ENCODE data around the gene PLEKHG1. TPM values are rescaled to one million over a fixed set of nuclear protein-coding genes. Genes with fewer than 3 reads are reported as not detected.
A peak's percentile ranks its signal among the peaks of the same experiment; 100 is the strongest.

The PLEKHG1 gene
- polyA plus RNA-seq, 3 donors from 2014 or later = 0.04 to 0.29 TPM; not detected in 1

DNA sequence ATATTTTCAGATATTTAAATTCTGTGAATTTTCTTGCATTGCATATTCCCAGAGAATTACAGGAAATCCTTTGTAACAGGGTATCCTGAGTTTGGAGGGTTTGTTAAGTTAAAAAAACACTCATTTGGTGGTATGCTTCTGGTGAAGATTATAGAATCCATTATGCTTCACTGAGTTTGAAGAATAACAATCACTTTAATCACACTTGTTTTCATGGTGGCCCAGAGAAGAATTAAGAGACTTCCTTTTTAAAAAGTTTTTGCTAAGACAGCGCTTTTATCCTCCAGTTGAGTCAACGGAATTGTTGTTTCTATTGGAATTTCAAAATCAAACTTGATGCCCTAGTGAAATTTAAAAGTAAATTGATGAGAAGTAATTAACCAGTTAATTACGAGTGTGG, 17.4 kb downstream of the PLEKHG1 start:
- Mint-ChIP-seq H3K27ac (no peak overlapping the region), H3K36me3 (no peaks in the 10 kb centered on the region), H3K4me1 (no peaks in the 10 kb centered on the region), H3K9me3 (no peaks in the 10 kb centered on the region), H3K27me3 (ENCODE audit: low read depth in 3 of 3) (peaks cover 0 to 10% (median 8%) of the 10 kb centered on the region in 3 donors), H3K4me3 (no peak overlapping the region)
- DNase-seq = no peak

DNA sequence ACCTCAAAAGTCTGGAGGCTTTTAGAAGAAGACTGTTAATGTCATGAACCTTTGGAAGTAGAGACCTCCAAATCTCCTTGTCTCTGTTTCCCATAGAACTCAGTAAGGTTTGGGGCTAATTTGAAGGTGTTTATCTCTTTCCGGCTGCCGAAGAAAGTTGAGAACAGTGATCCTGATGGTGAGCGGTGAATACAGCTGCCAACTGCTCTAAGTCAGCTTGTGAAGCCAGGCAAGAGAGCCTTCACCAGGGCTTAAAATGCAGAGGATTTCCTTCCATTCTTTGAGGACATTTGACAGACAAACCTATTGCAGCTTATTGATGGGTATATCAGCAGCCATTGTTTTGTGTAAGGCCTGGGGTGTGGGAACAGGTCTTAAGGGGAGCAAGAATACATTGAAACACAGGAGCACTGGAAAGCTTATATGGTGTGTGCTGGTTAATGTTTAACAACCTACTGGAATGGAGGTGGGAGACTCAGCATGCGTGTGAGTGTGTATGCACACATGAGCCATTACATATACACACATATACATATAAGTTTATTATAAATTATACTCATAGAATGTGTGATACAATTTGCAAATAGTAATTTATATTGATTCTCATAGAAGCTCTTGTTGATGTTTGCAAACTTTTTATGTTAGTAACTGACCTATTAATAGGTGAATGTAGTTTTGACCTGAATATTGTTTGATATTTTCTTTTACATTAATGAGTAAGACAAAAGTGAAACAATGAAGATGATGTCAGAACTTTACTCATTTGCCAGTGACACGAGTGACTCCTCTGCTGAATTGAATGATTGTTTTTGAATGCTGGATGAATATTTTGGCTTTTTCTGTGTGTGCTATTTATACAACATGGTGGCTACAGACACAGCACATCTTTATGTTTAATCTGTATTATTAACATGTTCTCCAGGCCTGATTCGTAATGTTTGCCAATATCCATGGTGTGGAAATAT, 18.1 kb downstream of the PLEKHG1 start:
- Mint-ChIP-seq H3K4me1 (no peaks in the 10 kb centered on the region), H3K36me3 (no peaks in the 10 kb centered on the region), H3K9me3 (no peaks in the 10 kb centered on the region), H3K27ac (no peak overlapping the region), H3K27me3 (ENCODE audit: low read depth in 3 of 3) (peaks cover 0 to 6% (median 6%) of the 10 kb centered on the region in 3 donors), H3K4me3 (no peak overlapping the region)
- no peak for DNase-seq

DNA sequence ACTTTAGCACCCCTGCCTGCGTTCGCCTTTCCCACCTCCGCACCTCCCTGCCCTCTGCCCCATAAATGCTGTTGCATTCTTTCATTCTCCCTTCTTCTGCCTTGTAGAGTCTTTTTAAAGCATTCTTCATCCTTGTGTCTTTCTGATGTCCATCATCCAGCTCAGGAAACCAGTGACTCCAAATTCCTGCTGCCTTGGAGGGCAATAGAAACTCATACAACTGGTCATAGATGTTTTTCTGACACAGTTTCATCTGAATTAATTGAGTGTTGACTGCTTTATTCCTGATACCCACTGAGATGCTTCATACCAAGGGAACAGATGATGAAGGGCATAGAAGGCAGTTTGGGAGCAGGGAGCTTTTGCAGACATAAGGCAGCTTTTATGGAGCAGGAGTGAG, 19.6 kb downstream of the PLEKHG1 start:
- Mint-ChIP-seq H3K4me1 (no peaks in the 10 kb centered on the region), H3K4me3 (no peak overlapping the region), H3K27ac (no peak overlapping the region), H3K36me3 (no peaks in the 10 kb centered on the region), H3K9me3 (no peaks in the 10 kb centered on the region), H3K27me3 (ENCODE audit: low read depth in 3 of 3) (peaks cover 0 to 3% (median 2%) of the 10 kb centered on the region in 3 donors)
- DNase-seq = no peak

DNA sequence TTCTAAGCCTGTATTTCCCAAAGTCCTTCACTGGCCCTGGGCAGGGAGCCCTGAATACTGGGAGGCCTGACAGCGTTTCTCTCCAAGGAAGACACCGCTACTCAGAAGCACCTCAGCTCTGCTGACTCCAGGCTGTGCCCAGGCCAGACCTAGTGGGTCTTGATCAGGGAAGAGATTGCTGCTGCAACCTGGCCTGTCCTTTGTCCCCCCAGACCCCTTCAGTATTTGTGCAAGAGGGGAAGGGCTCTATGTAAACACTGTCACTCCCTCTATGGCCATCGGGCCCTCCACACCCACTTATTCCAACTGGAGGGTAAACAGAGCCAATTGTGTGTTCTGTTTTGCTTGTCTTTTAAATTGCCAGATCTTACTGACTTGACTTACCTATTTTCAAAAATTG, 20.6 kb downstream of the PLEKHG1 start:
- DNase-seq = no peak
- Mint-ChIP-seq H3K27me3 (ENCODE audit: low read depth in 3 of 3) (peaks cover 0 to 4% (median 3%) of the 10 kb centered on the region in 3 donors), H3K9me3 (no peaks in the 10 kb centered on the region), H3K27ac (no peak overlapping the region), H3K4me1 (no peaks in the 10 kb centered on the region), H3K4me3 (no peak overlapping the region), H3K36me3 (no peaks in the 10 kb centered on the region)

DNA sequence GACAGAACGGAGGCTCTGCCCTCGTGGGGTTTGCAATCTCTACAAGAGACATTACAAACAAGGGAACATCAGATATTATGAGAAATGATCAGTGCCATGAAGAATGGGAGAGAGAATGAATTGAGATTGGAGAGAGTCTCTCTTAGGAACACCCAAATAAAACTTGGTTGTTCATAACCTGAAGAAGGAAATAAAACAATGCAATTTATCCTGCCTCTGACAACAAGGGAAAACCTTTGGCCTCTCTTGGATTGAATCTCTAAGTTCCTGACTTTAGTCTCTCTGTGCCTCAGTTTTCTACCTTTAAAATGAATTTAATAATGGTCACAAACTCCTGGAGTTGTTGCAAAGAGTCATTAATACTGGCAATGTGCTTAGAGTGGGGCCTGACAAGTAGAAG, 21.1 kb downstream of the PLEKHG1 start:
- Mint-ChIP-seq H3K27ac (no peak overlapping the region), H3K4me1 (no peaks in the 10 kb centered on the region)

DNA sequence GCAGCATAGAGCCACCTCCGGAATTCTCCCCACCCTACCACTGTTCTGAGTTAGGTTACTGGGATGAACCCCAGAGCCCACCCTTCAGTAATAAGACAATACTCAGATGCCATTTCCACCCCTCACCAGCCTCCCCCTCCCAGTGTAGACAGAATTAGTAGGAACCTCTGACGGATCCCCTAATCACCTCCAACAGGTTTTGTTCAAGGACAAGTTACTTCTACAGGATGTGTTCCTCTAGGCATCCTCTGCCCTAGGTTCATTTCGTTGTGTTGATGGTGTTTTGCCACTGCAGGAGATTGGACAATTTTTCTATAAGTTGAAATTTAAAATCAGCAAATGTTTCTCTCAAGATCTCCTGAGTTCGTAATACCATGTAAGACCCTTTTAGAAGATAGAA, 22.8 kb downstream of the PLEKHG1 start:
- DNase-seq = no peak
- Mint-ChIP-seq H3K27me3 (ENCODE audit: low read depth in 3 of 3) (peaks cover 0 to 4% (median 3%) of the 10 kb centered on the region in 3 donors), H3K4me3 (no peak overlapping the region), H3K27ac (peak overlapping the region in 1 of 6 donors; percentile 43), H3K9me3 (peaks cover 0 to 2% (median 0%) of the 10 kb centered on the region in 6 donors), H3K36me3 (no peaks in the 10 kb centered on the region), H3K4me1 (no peaks in the 10 kb centered on the region)

More for the DNA sequence above, 21.1 kb downstream of the PLEKHG1 start:
- H3K27me3 Mint-ChIP-seq (ENCODE audit: low read depth in 3 of 3) = peaks cover 0 to 4% (median 3%) of the 10 kb centered on the region in 3 donors
- H3K36me3 Mint-ChIP-seq = no peaks in the 10 kb centered on the region
- H3K9me3 Mint-ChIP-seq = peaks cover 0 to under 1% (median 0%) of the 10 kb centered on the region in 6 donors
- no peak overlapping the region for H3K4me3 Mint-ChIP-seq
- DNase-seq = no peak

DNA sequence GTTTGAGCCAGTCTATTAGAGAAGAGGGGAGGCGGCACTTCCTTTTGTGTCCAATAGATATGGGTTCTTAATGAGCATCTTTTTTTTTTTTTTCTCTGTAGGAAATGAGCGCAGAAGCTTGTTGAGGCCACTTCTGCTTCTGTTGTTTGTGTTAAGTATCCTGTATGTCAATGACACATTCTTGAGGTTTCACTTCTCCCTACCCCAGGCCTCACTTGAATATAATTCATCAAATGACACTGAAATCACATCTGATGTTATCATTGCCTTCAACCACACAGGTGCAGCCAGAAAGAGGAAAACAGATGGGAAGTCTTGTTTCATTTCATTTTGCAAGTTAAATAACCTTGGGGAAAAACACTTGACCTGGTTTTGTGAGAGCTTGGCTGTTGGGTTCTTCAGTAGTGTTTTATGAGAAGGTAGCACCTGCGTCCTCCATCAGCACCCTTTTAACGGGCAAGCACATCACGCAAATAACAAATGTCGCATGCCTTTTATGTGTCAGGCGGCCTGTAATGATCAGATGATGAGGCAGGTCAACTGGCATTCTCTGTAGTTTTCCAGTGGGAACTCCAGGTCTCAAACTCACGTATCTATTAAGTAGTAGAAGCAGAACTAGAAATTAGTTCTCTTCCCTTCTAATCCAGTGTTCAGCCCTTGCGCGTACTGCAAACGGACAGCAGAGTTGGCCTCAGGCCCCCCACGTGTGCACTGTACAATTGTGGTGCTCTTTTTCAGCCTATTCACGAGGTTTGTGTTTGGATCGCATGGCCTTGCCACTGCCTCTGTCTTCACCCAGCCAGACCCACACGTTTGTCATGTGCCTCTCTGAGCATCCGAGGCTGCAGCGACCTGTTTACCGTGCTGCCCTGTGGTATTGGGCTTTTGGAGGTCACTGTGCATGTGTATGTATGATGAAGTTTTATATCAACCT, 23.5 kb downstream of the PLEKHG1 start:
- no peak for DNase-seq
- Mint-ChIP-seq H3K4me1 (no peaks in the 10 kb centered on the region), H3K36me3 (no peaks in the 10 kb centered on the region), H3K9me3 (peaks cover 0 to 2% (median 0%) of the 10 kb centered on the region in 6 donors), H3K27ac (no peak overlapping the region), H3K4me3 (no peak overlapping the region), H3K27me3 (ENCODE audit: low read depth in 3 of 3) (peaks cover 0 to 4% (median 3%) of the 10 kb centered on the region in 3 donors)

DNA sequence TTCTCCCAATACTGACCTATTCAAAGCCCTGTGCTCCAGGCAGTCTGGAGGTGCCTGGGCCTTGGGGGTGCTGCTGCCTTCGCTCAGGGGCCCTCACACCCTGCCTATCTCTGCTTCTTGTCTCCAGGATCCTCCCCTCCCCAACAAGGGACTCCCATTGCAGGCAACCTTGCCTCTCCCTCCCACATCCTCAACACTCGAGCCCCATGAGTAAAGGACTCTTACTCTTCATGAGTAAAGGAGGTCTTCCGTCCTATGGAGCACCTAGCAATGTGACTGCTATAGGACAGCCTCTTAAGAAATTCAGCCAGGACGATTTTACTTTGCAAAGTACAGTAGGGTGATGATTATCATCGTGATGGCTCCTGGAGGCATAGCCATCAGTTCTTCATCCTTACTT, 24.5 kb downstream of the PLEKHG1 start:
- Mint-ChIP-seq H3K4me3 (no peak overlapping the region), H3K4me1 (no peaks in the 10 kb centered on the region), H3K9me3 (peaks cover 0 to 2% (median 0%) of the 10 kb centered on the region in 6 donors), H3K27me3 (ENCODE audit: low read depth in 3 of 3) (peaks cover 2 to 4% (median 3%) of the 10 kb centered on the region in 3 donors), H3K36me3 (no peaks in the 10 kb centered on the region), H3K27ac (no peak overlapping the region)
- DNase-seq = no peak

DNA sequence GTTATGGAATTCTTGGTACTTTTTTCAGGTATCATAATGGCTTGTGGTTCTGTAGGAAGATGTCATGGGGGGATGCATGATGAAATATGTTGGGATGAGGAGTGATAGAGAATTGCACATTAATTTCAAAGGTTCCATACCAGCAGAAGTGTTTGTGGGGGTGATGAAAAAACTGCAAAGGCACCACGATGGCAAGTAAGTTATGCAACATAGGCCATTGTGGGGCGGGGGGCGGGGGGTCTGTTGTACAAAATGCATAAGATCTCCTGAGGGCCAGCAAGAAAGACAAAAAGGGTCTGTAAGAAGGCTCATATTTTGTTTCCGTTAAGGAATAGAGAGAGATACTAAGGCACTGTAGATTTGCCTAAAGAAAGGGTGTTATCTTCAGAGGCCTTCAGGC, 26.2 kb downstream of the PLEKHG1 start:
- peaks cover 0 to 2% (median 0%) of the 10 kb centered on the region in 6 donors for H3K9me3 Mint-ChIP-seq
- H3K36me3 Mint-ChIP-seq = no peaks in the 10 kb centered on the region
- H3K4me3 Mint-ChIP-seq = no peak overlapping the region
- peaks cover 0 to 6% (median 4%) of the 10 kb centered on the region in 3 donors for H3K27me3 Mint-ChIP-seq (ENCODE audit: low read depth in 3 of 3)
- DNase-seq = no peak
- no peaks in the 10 kb centered on the region for H3K4me1 Mint-ChIP-seq
- H3K27ac Mint-ChIP-seq = no peak overlapping the region

DNA sequence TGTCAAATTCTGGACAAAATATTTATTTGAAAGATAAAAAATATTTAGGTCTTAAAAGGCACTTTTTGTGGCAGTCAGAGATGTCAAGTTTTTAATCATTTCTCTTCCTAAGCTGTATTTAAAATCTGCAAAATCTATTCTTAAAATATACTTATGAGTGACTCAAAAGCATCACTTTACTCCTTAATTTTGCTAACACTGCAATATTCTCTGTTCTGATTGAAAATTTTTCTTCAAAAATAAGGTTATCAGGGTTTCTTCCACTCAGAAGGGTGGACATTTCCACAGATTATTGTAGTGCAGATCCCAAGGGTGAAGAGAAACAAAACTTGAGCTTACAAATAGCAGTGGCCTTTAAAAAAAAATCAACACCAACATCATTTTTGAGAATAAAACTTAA, 27.5 kb downstream of the PLEKHG1 start:
- H3K4me3 Mint-ChIP-seq = no peak overlapping the region
- no peaks in the 10 kb centered on the region for H3K4me1 Mint-ChIP-seq

DNA sequence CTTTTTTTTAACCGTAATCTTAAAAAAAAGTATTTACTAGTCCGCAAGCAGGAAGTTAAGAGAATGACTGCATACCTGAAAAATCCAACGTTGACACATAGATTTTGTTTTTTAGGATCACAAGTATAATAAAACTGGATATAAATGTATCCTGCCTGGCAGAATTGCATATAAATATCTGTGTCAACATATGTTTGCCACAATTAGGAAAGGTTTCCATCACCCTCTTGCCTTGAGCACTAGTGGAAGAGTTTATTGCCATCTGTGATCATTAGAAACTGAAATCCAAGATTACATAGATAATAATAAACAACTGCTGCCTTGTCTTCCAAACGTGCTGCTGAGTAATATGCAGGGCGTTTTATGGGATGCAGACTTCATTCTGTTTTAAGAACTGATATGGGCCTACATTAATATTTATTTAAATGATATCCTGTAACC, 27.9 kb downstream of the PLEKHG1 start:
- no peak overlapping the region for H3K4me3 Mint-ChIP-seq
- H3K27me3 Mint-ChIP-seq (ENCODE audit: low read depth in 3 of 3) = peaks cover 0 to 6% (median 4%) of the 10 kb centered on the region in 3 donors
- no peak for DNase-seq
- H3K36me3 Mint-ChIP-seq = no peaks in the 10 kb centered on the region
- peaks cover 0 to 1% of the 10 kb centered on the region in 2 donors for H3K4me1 Mint-ChIP-seq
- H3K27ac Mint-ChIP-seq = no peak overlapping the region
- H3K9me3 Mint-ChIP-seq = peaks cover 0 to 2% (median 0%) of the 10 kb centered on the region in 6 donors

More for the DNA sequence above, 27.5 kb downstream of the PLEKHG1 start:
- peaks cover 0 to 2% (median 0%) of the 10 kb centered on the region in 6 donors for H3K9me3 Mint-ChIP-seq
- DNase-seq = no peak
- peaks cover 0 to 6% (median 4%) of the 10 kb centered on the region in 3 donors for H3K27me3 Mint-ChIP-seq (ENCODE audit: low read depth in 3 of 3)
- no peak overlapping the region for H3K27ac Mint-ChIP-seq
- no peaks in the 10 kb centered on the region for H3K36me3 Mint-ChIP-seq

DNA sequence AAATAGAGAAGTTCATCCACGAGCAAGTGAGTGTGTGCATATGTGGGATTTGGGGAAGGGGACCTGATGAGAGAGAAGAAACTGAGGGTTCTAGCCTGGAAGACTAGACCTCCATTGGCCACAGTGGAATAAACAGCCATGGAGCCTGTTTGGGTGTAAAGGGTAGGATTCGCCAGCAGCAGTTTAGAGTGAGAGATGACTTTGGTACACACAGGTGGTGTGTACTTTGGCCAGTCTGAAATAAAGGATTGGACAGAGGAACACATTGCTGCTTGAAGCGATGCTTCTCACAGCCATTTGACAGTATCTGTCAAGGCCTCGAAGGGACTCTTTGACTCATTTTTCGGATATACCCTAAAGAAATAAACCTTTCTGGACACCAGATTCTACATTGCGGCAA, 29.2 kb downstream of the PLEKHG1 start:
- H3K27me3 Mint-ChIP-seq (ENCODE audit: low read depth in 3 of 3) = peaks cover 2 to 7% (median 6%) of the 10 kb centered on the region in 3 donors
- H3K27ac Mint-ChIP-seq = no peak overlapping the region
- DNase-seq = no peak
- peaks cover 0 to 1% of the 10 kb centered on the region in 2 donors for H3K4me1 Mint-ChIP-seq
- no peaks in the 10 kb centered on the region for H3K36me3 Mint-ChIP-seq
- H3K4me3 Mint-ChIP-seq = no peak overlapping the region
- peaks cover 0 to 2% (median 0%) of the 10 kb centered on the region in 6 donors for H3K9me3 Mint-ChIP-seq

DNA sequence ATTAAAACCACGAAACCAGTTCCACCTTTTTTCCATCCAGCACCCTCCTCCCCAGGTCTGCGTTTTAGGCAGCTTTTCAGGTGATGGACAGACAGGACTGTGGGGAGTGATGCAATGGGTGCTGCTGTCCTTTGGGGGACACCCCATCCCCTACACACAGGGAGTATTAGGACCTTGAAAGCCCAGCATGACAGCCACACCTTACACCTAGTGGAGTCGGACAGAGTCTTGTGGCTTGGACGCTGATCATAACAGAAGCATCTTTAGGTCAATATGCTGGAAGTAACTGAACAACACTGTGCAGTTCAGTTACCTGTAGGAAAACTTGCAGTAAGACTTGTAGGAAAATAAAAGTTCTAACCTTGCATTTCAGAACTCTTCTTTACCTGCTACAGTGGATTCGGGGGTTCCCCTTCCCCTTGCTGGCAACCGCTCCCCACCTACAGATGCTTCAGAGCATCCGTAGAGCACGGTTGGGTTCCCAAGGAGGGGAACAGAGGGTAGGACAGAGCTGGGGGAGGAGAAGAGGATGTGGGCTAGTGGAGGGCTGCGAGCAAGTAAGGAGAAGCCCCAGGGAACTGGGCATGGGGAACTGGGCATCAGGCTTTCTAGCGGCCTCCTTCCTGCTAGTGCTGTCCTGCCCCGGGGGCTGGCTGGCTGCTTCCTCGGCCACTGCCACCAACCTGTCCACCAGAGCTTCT, 31.7 kb downstream of the PLEKHG1 start:
- DNase-seq = no peak
- peaks cover 0 to 1% of the 10 kb centered on the region in 2 donors for H3K4me1 Mint-ChIP-seq

More for the DNA sequence above, 31.7 kb downstream of the PLEKHG1 start:
- no peak overlapping the region for H3K27ac Mint-ChIP-seq
- H3K36me3 Mint-ChIP-seq = no peaks in the 10 kb centered on the region
- no peaks in the 10 kb centered on the region for H3K9me3 Mint-ChIP-seq
- no peak overlapping the region for H3K4me3 Mint-ChIP-seq
- H3K27me3 Mint-ChIP-seq (ENCODE audit: low read depth in 3 of 3) = peaks cover 2 to 6% (median 3%) of the 10 kb centered on the region in 3 donors

Data from immature natural killer cell (primary cell).